Fibroblast of skin of scalp (primary cell): Measurements from ENCODE around the gene PTPN18.
"Not testable (repeated sequence)": the region's sequence is repeated elsewhere in the genome, so short reads cannot be mapped to it uniquely, and the experiment has no call there.

ENCODE experiments used
- DNase-seq: peaks from one replicate; pipeline ENCODE4 v3.0.0-alpha.2; 2013

PTPN18 gene

DNA sequence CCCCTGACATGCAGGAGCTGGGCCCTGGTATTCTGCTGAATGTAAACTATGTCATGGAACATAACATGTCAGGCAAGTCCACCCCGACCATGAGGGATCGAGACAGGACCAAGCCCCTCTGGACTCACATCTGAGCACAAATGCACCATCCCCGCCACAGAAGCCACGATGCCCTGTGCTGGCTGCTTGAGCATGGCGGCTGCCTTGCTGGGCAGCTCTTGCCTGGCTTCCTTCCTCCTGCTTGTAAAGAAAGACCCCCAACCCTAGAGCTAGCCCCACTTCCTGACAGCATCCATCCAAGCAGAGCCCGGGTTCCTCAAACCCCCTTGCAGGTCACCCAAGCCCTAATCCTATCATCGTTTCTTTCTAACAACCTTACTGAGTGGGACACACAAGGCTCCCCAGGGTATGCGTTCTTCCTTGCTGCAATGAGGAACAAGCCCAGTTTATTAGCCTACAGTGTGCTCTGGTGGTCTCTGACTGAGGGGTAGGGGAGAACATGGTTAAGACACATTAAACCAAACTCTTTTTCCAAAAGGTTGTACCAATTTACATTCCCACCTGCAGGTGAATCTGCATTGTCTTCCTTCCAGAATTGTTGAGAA lies 26.6 kb downstream of the PTPN18 start:
- DNase-seq, result no peak

DNA sequence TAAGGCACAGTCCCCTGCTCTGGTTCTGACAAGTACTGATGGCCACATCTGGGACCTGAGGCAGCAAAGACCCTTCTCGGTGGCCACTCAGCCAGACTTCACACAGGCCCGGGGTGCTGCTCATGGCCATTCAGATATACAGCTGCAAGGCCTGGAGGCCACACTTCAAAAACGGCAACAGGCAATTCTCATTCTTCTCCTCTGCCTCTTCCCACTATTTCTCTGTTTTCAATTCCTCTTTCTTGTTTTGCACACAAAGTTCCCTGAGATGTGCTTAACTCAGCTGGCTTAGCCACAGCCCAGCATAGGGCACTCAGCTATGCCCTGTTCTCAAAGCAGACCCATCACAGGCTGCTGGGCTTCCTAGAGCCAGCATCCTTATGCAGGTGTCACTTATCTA lies 29.9 kb downstream of the PTPN18 start:
- DNase-seq, result no peak

GRCh38 chr2:130387071-130387400 lies 31.2 kb downstream of the PTPN18 start:
- DNase-seq, result no peak

GRCh38 chr2:130387804-130388203 lies 31.9 kb downstream of the PTPN18 start:
- DNase-seq, result no peak

DNA sequence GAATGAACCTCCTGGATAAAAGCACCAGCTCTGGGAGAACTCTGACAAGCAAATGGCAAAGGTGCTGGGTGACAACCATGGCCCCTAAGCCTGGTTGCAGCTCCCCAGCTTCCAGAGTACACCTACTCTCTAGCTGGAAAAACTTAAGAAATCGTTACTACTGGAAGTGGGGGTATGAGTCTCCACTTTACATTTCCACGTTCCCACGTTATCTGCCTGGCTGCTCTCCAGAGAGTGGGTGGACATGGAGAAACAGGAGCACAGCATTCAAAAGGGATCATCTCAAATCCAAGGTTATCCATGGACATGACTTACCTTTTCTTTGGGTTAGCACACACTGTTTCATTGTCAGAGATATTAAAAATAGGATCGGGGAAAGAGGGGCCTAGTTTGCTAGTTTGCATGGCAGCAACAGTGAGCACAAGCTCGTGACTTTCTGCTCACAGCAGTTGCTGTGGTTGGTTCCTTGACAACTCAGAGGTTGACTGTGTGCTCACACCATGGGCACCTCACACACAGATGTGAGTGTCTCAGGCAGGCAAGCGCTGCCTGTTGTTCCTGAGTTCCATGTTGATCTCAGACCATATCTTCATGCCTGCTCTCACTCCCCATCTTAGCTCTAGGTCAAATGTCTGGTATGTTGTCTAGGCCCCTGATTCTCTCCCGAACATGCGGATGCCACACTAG lies 32.5 kb downstream of the PTPN18 start:
- DNase-seq, result no peak

DNA sequence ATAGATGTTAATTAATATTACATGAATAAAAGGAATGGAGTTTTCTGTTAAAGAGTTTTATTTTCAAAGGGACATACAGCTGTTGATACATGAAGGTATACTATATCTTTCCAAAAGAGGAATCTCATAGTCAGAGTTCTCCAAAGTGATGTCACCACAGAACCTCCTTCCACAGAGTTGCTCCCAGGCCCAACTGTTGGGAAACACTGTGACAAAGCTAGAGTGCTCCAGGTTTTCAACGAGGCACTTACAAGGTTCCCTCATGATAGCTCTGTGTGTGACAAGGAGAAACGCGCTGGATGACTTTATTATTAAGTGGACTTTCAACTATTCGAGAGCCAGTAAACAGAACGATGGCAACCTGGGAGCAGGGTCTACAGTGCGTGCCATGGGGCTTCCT lies 33.5 kb downstream of the PTPN18 start:
- no peak for DNase-seq

DNA sequence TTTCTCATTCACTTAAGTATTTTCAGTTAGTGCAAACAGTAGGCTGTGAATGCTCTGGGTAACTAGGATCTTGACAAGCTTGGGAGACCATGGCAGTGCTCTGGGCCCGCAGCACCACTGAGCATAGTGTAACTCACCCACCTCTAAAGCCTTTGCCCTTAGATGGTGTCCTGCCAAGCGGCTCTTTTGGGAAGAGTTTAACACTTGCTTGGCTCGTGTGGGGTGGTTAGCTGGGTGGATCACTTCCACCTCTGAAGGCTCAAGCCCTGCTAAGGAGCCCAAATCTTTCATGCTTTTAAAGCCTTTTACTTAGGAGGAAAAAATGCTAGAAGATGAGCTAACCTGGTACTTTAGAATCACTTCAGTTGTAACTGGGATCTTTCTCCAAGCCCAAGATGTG lies 33.9 kb downstream of the PTPN18 start:
- DNase-seq, result no peak

- no peak for DNase-seq
These were observed 34.7 kb downstream of the PTPN18 start for GRCh38 chr2:130390460-130391057.

GRCh38 chr2:130391058-130391871 lies 35.4 kb downstream of the PTPN18 start:
- peak; percentile 82 for DNase-seq

GRCh38 chr2:130391872-130392670 lies 36.2 kb downstream of the PTPN18 start:
- DNase-seq, result peak; percentile 63

DNA sequence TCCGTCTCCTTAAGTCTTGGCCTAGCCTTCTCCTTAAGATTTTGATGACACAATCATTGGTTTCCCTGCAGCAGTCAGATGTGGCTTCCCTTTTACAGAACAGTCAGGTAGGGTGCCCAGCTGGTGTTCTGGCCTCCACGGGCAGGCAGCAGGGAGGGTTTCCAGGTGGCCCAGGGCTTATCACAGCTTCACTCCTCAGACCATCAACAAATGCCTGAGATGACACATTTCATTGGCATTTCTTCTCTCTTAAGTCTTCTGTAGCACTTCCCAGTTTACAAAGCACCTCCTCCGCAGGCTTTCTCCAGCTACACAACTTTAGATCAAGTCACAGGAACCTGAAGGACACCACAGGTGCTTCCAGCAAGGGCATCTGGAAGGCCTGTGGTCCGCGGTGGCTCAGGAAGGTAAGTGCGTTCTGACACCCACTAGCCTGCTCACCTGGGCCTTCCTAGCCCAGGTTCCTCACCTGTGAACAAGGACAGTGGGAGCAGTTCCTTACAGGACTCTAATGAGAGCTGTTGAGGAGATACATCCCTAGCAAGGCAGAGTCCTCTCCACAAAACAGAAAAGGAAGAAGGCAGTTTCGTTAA lies 37.6 kb downstream of the PTPN18 start:
- no peak for DNase-seq

DNA sequence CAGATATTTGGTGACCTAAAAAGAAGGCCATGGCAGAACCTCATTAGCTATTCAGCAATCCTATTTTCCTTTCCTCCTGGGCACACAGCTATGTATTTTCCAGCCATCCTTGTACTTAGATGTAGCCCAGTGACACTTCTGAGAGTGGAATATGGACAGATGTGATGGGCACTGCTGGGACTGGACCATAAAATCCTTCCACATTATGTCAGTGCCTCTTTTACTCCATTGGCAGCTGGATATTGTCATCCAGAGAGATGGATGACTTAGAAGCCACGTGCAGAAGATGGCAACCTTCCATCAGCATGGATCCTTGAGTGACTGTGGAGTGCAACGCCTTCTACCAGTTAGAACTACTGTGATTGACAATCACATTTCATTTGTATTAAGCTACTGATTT lies 50.4 kb downstream of the PTPN18 start:
- not testable (repeated sequence) for DNase-seq

DNA sequence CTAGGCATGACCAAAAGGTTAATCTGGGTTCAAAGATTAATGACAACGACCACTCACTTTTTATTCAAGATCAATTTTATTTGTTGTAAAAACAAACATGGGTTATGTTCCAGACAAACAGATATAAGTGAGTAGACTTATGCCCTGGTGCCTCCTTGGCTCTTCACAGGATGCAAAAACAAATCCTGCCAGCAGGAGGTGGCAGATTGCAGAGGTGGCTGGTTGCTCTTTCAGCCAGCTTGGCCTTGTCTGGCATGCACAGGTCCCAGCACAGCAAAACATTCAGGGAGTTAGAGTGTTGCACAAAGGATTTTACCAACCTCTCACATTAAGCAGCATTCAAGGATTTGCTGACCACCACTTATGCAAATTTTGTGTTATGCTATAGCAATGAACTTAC lies 60.8 kb downstream of the PTPN18 start:
- not testable (repeated sequence) for DNase-seq

- not testable (repeated sequence) for DNase-seq
These were observed 63.0 kb downstream of the PTPN18 start for GRCh38 chr2:130418845-130419244.
